Measurements from ENCODE around the gene MGST3. TPM values are rescaled to one million over a fixed set of nuclear protein-coding genes. Genes with fewer than 3 reads are reported as not detected.

The MGST3 gene
- total and polyA plus RNA-seq, 2 experiments from 2014 or later: 84.5 to 262 TPM

DNA sequence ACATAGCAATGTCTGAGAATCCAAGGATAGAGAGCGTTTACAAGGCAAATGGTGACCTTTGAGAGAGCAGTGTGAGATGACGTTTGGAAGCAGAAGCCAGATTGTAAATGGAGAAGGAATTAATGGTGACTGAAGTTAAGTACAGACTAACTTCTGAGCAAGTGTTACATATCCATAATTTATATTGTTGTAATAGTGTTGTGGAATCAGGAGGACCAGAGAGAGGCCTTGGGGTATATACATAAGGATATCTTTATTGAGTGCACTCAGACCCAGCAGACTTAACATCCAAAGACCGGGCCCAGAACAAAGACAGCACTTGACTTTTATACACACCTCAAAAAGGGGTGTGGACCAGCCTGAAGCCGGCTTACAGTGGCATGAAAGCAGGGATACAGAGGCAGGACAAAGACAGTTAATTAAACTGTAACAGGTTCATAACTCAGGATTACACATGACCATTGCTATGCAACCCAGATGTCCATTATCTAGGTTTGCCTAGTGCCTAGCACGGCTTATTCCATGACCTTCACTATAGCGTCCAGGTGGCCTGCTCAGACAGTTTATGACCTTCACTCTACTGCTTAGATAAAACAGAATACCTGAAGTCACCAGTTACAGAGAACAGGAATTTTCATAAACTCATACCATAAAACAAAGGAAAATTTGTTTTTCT, 2.7 kb upstream of the MGST3 start:
- no peak overlapping the region for H3K27ac ChIP-seq (ENCODE audit: low read depth)
- no peak overlapping the region for H3K4me3 Mint-ChIP-seq

More for the DNA sequence above, 2.7 kb upstream of the MGST3 start:
- no peak for TF ChIP-seq NANOG (IDR thresholded peaks at IDR 0.05; ENCODE audit: borderline replicate concordance)
- no peak for TF ChIP-seq JUNB (IDR thresholded peaks at IDR 0.05; ENCODE audit: unreplicated experiment)
- TF ChIP-seq, protein P1, sequence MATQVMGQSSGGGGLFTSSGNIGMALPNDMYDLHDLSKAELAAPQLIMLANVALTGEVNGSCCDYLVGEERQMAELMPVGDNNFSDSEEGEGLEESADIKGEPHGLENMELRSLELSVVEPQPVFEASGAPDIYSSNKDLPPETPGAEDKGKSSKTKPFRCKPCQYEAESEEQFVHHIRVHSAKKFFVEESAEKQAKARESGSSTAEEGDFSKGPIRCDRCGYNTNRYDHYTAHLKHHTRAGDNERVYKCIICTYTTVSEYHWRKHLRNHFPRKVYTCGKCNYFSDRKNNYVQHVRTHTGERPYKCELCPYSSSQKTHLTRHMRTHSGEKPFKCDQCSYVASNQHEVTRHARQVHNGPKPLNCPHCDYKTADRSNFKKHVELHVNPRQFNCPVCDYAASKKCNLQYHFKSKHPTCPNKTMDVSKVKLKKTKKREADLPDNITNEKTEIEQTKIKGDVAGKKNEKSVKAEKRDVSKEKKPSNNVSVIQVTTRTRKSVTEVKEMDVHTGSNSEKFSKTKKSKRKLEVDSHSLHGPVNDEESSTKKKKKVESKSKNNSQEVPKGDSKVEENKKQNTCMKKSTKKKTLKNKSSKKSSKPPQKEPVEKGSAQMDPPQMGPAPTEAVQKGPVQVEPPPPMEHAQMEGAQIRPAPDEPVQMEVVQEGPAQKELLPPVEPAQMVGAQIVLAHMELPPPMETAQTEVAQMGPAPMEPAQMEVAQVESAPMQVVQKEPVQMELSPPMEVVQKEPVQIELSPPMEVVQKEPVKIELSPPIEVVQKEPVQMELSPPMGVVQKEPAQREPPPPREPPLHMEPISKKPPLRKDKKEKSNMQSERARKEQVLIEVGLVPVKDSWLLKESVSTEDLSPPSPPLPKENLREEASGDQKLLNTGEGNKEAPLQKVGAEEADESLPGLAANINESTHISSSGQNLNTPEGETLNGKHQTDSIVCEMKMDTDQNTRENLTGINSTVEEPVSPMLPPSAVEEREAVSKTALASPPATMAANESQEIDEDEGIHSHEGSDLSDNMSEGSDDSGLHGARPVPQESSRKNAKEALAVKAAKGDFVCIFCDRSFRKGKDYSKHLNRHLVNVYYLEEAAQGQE (IDR thresholded peaks at IDR 0.05; ENCODE audit: unreplicated experiment): no peak
- TF ChIP-seq, protein P2, sequence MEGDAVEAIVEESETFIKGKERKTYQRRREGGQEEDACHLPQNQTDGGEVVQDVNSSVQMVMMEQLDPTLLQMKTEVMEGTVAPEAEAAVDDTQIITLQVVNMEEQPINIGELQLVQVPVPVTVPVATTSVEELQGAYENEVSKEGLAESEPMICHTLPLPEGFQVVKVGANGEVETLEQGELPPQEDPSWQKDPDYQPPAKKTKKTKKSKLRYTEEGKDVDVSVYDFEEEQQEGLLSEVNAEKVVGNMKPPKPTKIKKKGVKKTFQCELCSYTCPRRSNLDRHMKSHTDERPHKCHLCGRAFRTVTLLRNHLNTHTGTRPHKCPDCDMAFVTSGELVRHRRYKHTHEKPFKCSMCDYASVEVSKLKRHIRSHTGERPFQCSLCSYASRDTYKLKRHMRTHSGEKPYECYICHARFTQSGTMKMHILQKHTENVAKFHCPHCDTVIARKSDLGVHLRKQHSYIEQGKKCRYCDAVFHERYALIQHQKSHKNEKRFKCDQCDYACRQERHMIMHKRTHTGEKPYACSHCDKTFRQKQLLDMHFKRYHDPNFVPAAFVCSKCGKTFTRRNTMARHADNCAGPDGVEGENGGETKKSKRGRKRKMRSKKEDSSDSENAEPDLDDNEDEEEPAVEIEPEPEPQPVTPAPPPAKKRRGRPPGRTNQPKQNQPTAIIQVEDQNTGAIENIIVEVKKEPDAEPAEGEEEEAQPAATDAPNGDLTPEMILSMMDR (conservative IDR thresholded peaks at IDR 0.05; ENCODE audit: low read depth in 2 of 2): no peak
- TF ChIP-seq, protein P3, sequence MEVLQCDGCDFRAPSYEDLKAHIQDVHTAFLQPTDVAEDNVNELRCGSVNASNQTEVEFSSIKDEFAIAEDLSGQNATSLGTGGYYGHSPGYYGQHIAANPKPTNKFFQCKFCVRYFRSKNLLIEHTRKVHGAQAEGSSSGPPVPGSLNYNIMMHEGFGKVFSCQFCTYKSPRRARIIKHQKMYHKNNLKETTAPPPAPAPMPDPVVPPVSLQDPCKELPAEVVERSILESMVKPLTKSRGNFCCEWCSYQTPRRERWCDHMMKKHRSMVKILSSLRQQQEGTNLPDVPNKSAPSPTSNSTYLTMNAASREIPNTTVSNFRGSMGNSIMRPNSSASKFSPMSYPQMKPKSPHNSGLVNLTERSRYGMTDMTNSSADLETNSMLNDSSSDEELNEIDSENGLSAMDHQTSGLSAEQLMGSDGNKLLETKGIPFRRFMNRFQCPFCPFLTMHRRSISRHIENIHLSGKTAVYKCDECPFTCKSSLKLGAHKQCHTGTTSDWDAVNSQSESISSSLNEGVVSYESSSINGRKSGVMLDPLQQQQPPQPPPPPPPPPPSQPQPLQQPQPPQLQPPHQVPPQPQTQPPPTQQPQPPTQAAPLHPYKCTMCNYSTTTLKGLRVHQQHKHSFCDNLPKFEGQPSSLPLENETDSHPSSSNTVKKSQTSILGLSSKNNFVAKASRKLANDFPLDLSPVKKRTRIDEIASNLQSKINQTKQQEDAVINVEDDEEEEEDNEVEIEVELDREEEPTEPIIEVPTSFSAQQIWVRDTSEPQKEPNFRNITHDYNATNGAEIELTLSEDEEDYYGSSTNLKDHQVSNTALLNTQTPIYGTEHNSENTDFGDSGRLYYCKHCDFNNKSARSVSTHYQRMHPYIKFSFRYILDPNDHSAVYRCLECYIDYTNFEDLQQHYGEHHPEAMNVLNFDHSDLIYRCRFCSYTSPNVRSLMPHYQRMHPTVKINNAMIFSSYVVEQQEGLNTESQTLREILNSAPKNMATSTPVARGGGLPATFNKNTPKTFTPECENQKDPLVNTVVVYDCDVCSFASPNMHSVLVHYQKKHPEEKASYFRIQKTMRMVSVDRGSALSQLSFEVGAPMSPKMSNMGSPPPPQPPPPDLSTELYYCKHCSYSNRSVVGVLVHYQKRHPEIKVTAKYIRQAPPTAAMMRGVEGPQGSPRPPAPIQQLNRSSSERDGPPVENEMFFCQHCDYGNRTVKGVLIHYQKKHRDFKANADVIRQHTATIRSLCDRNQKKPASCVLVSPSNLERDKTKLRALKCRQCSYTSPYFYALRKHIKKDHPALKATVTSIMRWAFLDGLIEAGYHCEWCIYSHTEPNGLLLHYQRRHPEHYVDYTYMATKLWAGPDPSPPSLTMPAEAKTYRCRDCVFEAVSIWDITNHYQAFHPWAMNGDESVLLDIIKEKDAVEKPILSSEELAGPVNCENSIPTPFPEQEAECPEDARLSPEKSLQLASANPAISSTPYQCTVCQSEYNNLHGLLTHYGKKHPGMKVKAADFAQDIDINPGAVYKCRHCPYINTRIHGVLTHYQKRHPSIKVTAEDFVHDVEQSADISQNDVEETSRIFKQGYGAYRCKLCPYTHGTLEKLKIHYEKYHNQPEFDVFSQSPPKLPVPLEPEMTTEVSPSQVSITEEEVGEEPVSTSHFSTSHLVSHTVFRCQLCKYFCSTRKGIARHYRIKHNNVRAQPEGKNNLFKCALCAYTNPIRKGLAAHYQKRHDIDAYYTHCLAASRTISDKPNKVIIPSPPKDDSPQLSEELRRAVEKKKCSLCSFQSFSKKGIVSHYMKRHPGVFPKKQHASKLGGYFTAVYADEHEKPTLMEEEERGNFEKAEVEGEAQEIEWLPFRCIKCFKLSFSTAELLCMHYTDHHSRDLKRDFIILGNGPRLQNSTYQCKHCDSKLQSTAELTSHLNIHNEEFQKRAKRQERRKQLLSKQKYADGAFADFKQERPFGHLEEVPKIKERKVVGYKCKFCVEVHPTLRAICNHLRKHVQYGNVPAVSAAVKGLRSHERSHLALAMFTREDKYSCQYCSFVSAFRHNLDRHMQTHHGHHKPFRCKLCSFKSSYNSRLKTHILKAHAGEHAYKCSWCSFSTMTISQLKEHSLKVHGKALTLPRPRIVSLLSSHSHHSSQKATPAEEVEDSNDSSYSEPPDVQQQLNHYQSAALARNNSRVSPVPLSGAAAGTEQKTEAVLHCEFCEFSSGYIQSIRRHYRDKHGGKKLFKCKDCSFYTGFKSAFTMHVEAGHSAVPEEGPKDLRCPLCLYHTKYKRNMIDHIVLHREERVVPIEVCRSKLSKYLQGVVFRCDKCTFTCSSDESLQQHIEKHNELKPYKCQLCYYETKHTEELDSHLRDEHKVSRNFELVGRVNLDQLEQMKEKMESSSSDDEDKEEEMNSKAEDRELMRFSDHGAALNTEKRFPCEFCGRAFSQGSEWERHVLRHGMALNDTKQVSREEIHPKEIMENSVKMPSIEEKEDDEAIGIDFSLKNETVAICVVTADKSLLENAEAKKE (CRISPR knock-in tag; IDR thresholded peaks at IDR 0.05): no peak
- no peak for TF ChIP-seq POLR2AphosphoS5 (IDR thresholded peaks at IDR 0.05; ENCODE audit: low read depth)
- TF ChIP-seq ZNF114 (CRISPR knock-in tag; IDR thresholded peaks at IDR 0.05): no peak
- TF ChIP-seq, protein P4, sequence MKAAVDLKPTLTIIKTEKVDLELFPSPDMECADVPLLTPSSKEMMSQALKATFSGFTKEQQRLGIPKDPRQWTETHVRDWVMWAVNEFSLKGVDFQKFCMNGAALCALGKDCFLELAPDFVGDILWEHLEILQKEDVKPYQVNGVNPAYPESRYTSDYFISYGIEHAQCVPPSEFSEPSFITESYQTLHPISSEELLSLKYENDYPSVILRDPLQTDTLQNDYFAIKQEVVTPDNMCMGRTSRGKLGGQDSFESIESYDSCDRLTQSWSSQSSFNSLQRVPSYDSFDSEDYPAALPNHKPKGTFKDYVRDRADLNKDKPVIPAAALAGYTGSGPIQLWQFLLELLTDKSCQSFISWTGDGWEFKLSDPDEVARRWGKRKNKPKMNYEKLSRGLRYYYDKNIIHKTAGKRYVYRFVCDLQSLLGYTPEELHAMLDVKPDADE (IDR thresholded peaks at IDR 0.05): no peak
- no peak for TF ChIP-seq STAT1 (IDR thresholded peaks at IDR 0.05; ENCODE audit: unreplicated experiment)
- no peak for TF ChIP-seq ZNF331 (CRISPR knock-in tag; IDR thresholded peaks at IDR 0.05; ENCODE audit: low read depth)
- TF ChIP-seq EZH2phosphoT487 (IDR thresholded peaks at IDR 0.05; ENCODE audit: unreplicated experiment): no peak
- TF ChIP-seq CREB1 (CRISPR knock-in tag; IDR thresholded peaks at IDR 0.05; ENCODE audit: low read depth): no peak
- TF ChIP-seq EZH2 (IDR thresholded peaks at IDR 0.05; ENCODE audit: low read depth, unreplicated experiment): no peak
- H3K4me3 ChIP-seq: no peak overlapping the region
- peaks cover 20% of the 10 kb centered on the region for H3K4me1 ChIP-seq (ENCODE audit: insufficient read depth)
- no peaks in the 10 kb centered on the region for H3K36me3 Mint-ChIP-seq (ENCODE audit: low read depth)
- H3K4me2 ChIP-seq: no peak overlapping the region
- H3K27me3 ChIP-seq (ENCODE audit: insufficient read depth): no peaks in the 10 kb centered on the region
- H3K27ac Mint-ChIP-seq: no peak overlapping the region
- peaks cover 20% of the 10 kb centered on the region for H3K4me1 Mint-ChIP-seq
- H4K20me1 ChIP-seq (replicated peaks; ENCODE audit: insufficient read depth): no peaks in the 10 kb centered on the region
- ATAC-seq (no peak), DNase-seq (ENCODE audit: low spot score) (no peak)
- H3K36me3 ChIP-seq (ENCODE audit: insufficient read depth): no peaks in the 10 kb centered on the region
- H3K9me3 Mint-ChIP-seq: no peaks in the 10 kb centered on the region
- H3F3A ChIP-seq (replicated peaks; ENCODE audit: low read depth): no peaks in the 10 kb centered on the region
- H3K27me3 Mint-ChIP-seq (ENCODE audit: insufficient read depth, low read depth, poor library complexity): no peaks in the 10 kb centered on the region
- H2AFZ ChIP-seq: no peak overlapping the region
- H3K79me2 ChIP-seq (replicated peaks; ENCODE audit: insufficient read depth): peaks cover 9% of the 10 kb centered on the region
- H3K9me2 ChIP-seq (ENCODE audit: insufficient read depth): no peaks in the 10 kb centered on the region
